Pancreas (tissue), 10 donors: ENCODE results near the gene KCNH4. TPM values are rescaled to one million over a fixed set of nuclear protein-coding genes. Genes with fewer than 3 reads are reported as not detected.

Experiments
- ATAC-seq, 4 donors: fragments of 200-7000 bp; cut with Tn5 transposase; one replicate each; pipeline versions ENCODE4 v1.8.0 to v1.9.1; 2020; ENCODE audit warnings: mild to moderate bottlenecking in 4 of 4, moderate library complexity in 4 of 4
- DNase-seq, 6 donors: peaks; one replicate each; pipeline ENCODE4 v3.0.0-alpha.2; 2020
- FAIRE-seq: peaks from 2 replicates; lab custom pipeline; 2012; peaks lifted over from hg19 to GRCh38; lab: Jason Lieb, UNC
- H3K27ac ChIP-seq, 4 donors: fragments of 200-600 bp; sonication (generic); 1 replicate in 3 of 4; 2 replicates in 1 of 4; pipeline versions ENCODE4 v1.5.0 to v1.8.0; 2020
- H3K27me3 ChIP-seq, 4 donors: fragments of 200-600 bp; one replicate each; pipeline ENCODE4 v1.8.0; 2021
- H3K36me3 ChIP-seq, 3 donors: fragments of 200-600 bp; sonication (generic) in 1 of 3; one replicate each; pipeline versions ENCODE4 v1.5.0 to v1.8.0; 2020 to 2021
- H3K4me1 ChIP-seq, 3 donors: fragments of 200-600 bp; one replicate each; pipeline ENCODE4 v1.8.0; 2021
- H3K4me3 ChIP-seq, 4 donors: fragments of 200-600 bp; sonication (generic) in 2 of 4; one replicate each; pipeline versions ENCODE4 v1.5.0 to v1.8.0; 2020 to 2021
- H3K9me3 ChIP-seq, 4 donors: fragments of 200-600 bp; one replicate each; pipeline ENCODE4 v1.8.0; 2021
- CTCF ChIP-seq, 4 donors: fragments of 200-600 bp; sonication (generic) in 3 of 4; IDR thresholded peaks; one replicate each; pipeline versions ENCODE4 v1.5.0 to v1.8.0; 2021; ENCODE audit warnings: antibody characterized with exemption in 4 of 4
- WGBS, 2 donors: extraction: QIAGEN DNeasy Blood & Tissue Kit; methylation state at CpG; one replicate each; pipeline ENCODE4 v1.1.7; 2013; 5-methylcytosine and 5-hydroxymethylcytosine counted together
- intact Hi-C, 3 donors: fragments of 100-400 bp; cut with DNase I; formaldehyde crosslinking; loops; one replicate each; pipeline versions ENCODE4 v1.11.1 to v1.14.2; 2022
- polyA plus RNA-seq, 2 donors: library from polyadenylated mRNA; stranded (reverse); fragments of 200-250 nt; gene quantifications; one replicate each; pipeline ENCODE4 v1.2.3, GENCODE V29; 2013
- total RNA-seq, 6 donors: library from RNA; stranded (reverse); fragmentation: NEBNext Ultra II Directional in 4 of 6; extraction: Animal tissue kit (Norgen Biotek cat#: 25700) in 4 of 6; gene quantifications; one replicate each; pipeline versions ENCODE4 v1.2.1 to v1.2.4, GENCODE V29; 2021 to 2023
- donor health status: healthy with polysubstance abuse.
- donor health status: DM: no; HTN: no; CAD: no; lungs with moderate emphysema.
- donor health status: DM: no; HTN: no; CAD: no.
- donor health status: control.
- donor health status: control.
- donor health status: Bipolar disorder and iron deficiency.
- donor health status: DM: yes; HTN: yes; CAD: no.
- donor health status: DM: no; HTN: no; CAD: no.
- donor health status: DM: no; HTN: no; CAD: no.
- donor health status: DM: yes; HTN: yes; CAD: no.

The KCNH4 gene
- total and polyA plus RNA-seq, 8 donors, result 0.03 to 0.14 (median 0.08) TPM; not detected in 1

- intact Hi-C loops, result loop anchor here in 1 of 3 donors (2.0 kb wide), 1 partner anchor 44 kb away; no protein-coding TSS in a partner anchor
- FAIRE-seq (no peak), ATAC-seq (no peak), DNase-seq (no peak)
- WGBS, 2 donors, result 98% methylated on average over 5 of the region's 5 CpGs
- H3K36me3 ChIP-seq, result no peaks in the 10 kb centered on the region
- TF ChIP-seq CTCF (IDR thresholded peaks at IDR 0.05), result no peak
- H3K4me1 ChIP-seq, result peaks cover 0 to 6% (median 5%) of the 10 kb centered on the region in 3 donors
- no peak overlapping the region for H3K27ac ChIP-seq
- H3K4me3 ChIP-seq, result no peak overlapping the region
- no peaks in the 10 kb centered on the region for H3K9me3 ChIP-seq
- no peaks in the 10 kb centered on the region for H3K27me3 ChIP-seq
Observed at GRCh38 chr17:42191275-42191608, 10.3 kb upstream of the KCNH4 start.

- peaks cover 0 to 6% (median 5%) of the 10 kb centered on the region in 3 donors for H3K4me1 ChIP-seq
- intact Hi-C loops, result loop anchor here in 1 of 3 donors (2.0 kb wide), 1 partner anchor 44 kb away; no protein-coding TSS in a partner anchor
- no peaks in the 10 kb centered on the region for H3K9me3 ChIP-seq
- H3K4me3 ChIP-seq, result no peak overlapping the region
- ATAC-seq, result no peak
- H3K36me3 ChIP-seq, result no peaks in the 10 kb centered on the region
- 87 to 93% methylated on average over 17 of the region's 17 CpGs for WGBS, 2 donors
- TF ChIP-seq CTCF (IDR thresholded peaks at IDR 0.05), result no peak
- no peak overlapping the region for H3K27ac ChIP-seq
- peak in 1 of 6 donors; percentile 49 for DNase-seq
- no peak for FAIRE-seq
- H3K27me3 ChIP-seq, result no peaks in the 10 kb centered on the region
Observed at GRCh38 chr17:42190491-42191274, 9.7 kb upstream of the KCNH4 start.

- no peaks in the 10 kb centered on the region for H3K36me3 ChIP-seq
- H3K27ac ChIP-seq, result no peak overlapping the region
- no peaks in the 10 kb centered on the region for H3K27me3 ChIP-seq
- intact Hi-C loops, result no loop called here
- no peak for TF ChIP-seq CTCF (IDR thresholded peaks at IDR 0.05)
- 81 to 82% methylated on average over 10 to 11 of the region's 11 CpGs for WGBS, 2 donors
- DNase-seq (peak in 1 of 6 donors; percentile 69), FAIRE-seq (no peak), ATAC-seq (no peak)
- no peak overlapping the region for H3K4me3 ChIP-seq
- H3K4me1 ChIP-seq, result peaks cover 0 to 6% (median 5%) of the 10 kb centered on the region in 3 donors
- no peaks in the 10 kb centered on the region for H3K9me3 ChIP-seq
Observed at GRCh38 chr17:42189651-42189965, 8.7 kb upstream of the KCNH4 start.

GRCh38 chr17:42188749-42189650 is 8.1 kb upstream of the KCNH4 start:
- no peak for ATAC-seq
- WGBS, 2 donors, result 76 to 80% methylated on average over 19 of the region's 19 CpGs
- no peak overlapping the region for H3K27ac ChIP-seq
- H3K4me1 ChIP-seq, result peaks cover 0 to 6% (median 5%) of the 10 kb centered on the region in 3 donors
- H3K9me3 ChIP-seq, result no peaks in the 10 kb centered on the region
- H3K27me3 ChIP-seq, result no peaks in the 10 kb centered on the region
- H3K36me3 ChIP-seq, result no peaks in the 10 kb centered on the region
- no peak for FAIRE-seq
- no peak for TF ChIP-seq CTCF (IDR thresholded peaks at IDR 0.05)
- DNase-seq, result no peak
- intact Hi-C loops, result no loop called here
- no peak overlapping the region for H3K4me3 ChIP-seq
